Panc1 (cell line): ENCODE measurements around the gene GAS7.

ENCODE experiments used
- POLR2AphosphoS5 ChIP-seq: IDR thresholded peaks from 2 replicates; pipeline ENCODE4 v1.6.1; 2012; ENCODE audit warnings: mild to moderate bottlenecking, low read depth, low read length, moderate library complexity
- REST ChIP-seq, 2 experiments: IDR thresholded peaks; 2 replicates each; pipeline ENCODE4 v1.6.1; 2011 to 2012; ENCODE audit warnings: low read depth in 2 of 2, control low read depth in 1 of 2, low read length in 1 of 2, mild to moderate bottlenecking in 1 of 2, moderate library complexity in 1 of 2; ENCODE audit not compliant: insufficient read depth in 1 of 2
- TF ChIP-seq, protein P1 (sequence below): fragments of 450-650 bp; IDR thresholded peaks from 2 replicates; pipeline ENCODE4 v1.5.1; 2017; ENCODE audit warnings: mild to moderate bottlenecking

GRCh38 chr17:10116753-10117420 is 81.5 kb downstream of the GAS7 start:
- TF ChIP-seq, protein P1, sequence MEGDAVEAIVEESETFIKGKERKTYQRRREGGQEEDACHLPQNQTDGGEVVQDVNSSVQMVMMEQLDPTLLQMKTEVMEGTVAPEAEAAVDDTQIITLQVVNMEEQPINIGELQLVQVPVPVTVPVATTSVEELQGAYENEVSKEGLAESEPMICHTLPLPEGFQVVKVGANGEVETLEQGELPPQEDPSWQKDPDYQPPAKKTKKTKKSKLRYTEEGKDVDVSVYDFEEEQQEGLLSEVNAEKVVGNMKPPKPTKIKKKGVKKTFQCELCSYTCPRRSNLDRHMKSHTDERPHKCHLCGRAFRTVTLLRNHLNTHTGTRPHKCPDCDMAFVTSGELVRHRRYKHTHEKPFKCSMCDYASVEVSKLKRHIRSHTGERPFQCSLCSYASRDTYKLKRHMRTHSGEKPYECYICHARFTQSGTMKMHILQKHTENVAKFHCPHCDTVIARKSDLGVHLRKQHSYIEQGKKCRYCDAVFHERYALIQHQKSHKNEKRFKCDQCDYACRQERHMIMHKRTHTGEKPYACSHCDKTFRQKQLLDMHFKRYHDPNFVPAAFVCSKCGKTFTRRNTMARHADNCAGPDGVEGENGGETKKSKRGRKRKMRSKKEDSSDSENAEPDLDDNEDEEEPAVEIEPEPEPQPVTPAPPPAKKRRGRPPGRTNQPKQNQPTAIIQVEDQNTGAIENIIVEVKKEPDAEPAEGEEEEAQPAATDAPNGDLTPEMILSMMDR = no peak
- TF ChIP-seq POLR2AphosphoS5 = no peak
- TF ChIP-seq REST (IDR thresholded peaks at IDR 0.05; ENCODE audit: insufficient read depth in 1 of 2, low read depth in 2 of 2, low read length in 1 of 2) = no peak
